Urinary bladder (tissue), 4 donors: Measurements from ENCODE around the gene CASP6. TPM values are rescaled to one million over a fixed set of nuclear protein-coding genes. Genes with fewer than 3 reads are reported as not detected.

Experiments
- DNase-seq: peaks from one replicate; pipeline ENCODE4 v3.0.0-alpha.2; 2015; ENCODE audit errors: extremely low spot score
- H3K27ac ChIP-seq: one replicate; pipeline ENCODE4 v1.5.1; 2013; ENCODE audit warnings: low read depth, mild to moderate bottlenecking, moderate library complexity
- H3K36me3 ChIP-seq: one replicate; pipeline ENCODE4 v1.6.1; 2013; ENCODE audit warnings: mild to moderate bottlenecking, moderate library complexity; ENCODE audit not compliant: insufficient read depth
- H3K4me1 ChIP-seq: one replicate; pipeline ENCODE4 v1.6.1; 2013; ENCODE audit warnings: mild to moderate bottlenecking, moderate library complexity; ENCODE audit not compliant: insufficient read depth
- H3K4me3 ChIP-seq: one replicate; pipeline ENCODE4 v1.5.1; 2013; ENCODE audit warnings: low read depth, low read length
- WGBS: extraction: QIAGEN DNeasy Blood & Tissue Kit; methylation state at CpG from one replicate; pipeline ENCODE4 v1.1.7; 2013; 5-methylcytosine and 5-hydroxymethylcytosine counted together
- polyA plus RNA-seq: library from polyadenylated mRNA; stranded (reverse); fragments of 200-250 nt; gene quantifications from one replicate; pipeline ENCODE4 v1.2.3, GENCODE V29; 2013
- small RNA-seq: library from RNA; depleted of rRNA; stranded (forward); fragments of <200 nt; gene quantifications from one replicate; pipeline ENCODE3, GENCODE V24; 2014
- total RNA-seq: library from RNA; depleted of rRNA; stranded (reverse); fragments of >200 nt; gene quantifications from one replicate; pipeline ENCODE4 v1.2.3, GENCODE V29; 2014
- donor health status: healthy with polysubstance abuse.
- donor health status: healthy.

Gene CASP6
- total and polyA plus RNA-seq, 2 donors: 16.1 to 21.4 TPM

DNA sequence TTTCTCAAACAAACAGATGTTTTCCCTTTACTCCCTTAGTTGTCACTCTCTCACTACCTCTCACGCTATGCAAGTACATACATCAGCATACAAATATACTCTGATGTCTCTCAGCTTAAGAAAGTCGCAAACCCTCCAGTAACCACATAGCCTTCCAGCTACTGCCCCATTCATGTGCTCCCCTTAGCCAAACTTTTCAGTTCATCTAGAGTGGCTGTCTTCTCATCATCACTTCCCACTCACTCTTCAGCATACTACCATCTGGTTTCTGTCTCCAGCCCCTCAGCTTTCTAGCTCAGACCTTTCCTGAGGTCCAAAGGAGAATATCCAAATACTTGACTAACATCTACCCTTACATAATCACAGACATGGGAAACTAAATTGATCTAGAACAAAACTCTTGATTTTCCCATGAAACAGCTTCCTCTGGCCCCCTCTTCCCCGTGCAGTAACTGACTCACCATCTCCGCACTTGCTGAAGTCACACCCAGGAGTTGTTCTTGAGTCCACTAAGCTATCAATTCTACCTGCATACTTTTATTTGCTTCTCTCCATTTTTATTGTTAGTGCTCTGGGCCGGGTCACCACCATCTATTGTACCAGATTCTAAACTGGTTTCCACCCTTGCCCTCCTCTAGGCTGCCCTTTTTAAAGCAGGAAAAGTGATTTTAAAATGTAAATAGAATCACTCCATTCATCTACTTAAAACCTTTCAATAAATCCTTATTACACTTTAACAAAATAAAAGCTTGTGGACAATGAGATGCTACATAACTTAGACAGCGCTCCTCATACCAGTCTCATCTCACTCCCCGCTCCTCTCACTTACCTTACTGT, 57.2 kb downstream of the CASP6 start:
- Histone ChIP-seq H3K36me3 (peaks cover 2% of the 10 kb centered on the region), H3K4me1 (no peaks in the 10 kb centered on the region), H3K27ac (no peak overlapping the region), H3K4me3 (no peak overlapping the region)
- no peak for DNase-seq
- WGBS: 81% methylated on average over 7 of the region's 7 CpGs

DNA sequence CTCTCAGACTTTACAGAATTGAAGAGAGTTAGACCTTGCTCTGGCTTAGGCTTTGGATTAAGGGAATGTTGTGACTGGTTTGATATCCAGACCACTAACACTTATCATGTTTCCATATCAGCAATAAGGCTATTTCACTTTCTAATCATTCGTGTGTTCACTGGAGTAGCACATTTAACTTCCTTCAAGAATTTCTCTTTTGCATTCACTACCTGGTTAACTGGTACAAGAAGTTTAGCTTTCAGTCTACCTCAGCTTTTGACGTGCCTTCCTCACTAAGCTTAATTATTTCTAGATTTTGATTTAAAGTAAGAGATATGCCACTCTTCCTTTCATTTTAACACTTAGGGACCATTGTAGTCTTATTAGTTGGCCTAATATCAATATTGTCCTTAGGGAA, 62.6 kb downstream of the CASP6 start:
- H3K4me3 ChIP-seq: no peak overlapping the region
- no peak overlapping the region for H3K27ac ChIP-seq
- no peaks in the 10 kb centered on the region for H3K4me1 ChIP-seq
- DNase-seq: no peak
- WGBS: 88% methylated on average over 2 of the region's 2 CpGs
- peaks cover 2% of the 10 kb centered on the region for H3K36me3 ChIP-seq

Small RNA genes within 50 kb of the gene (small RNA-seq; reads per million reads assigned to genes)
- gene HIGD1AP14: not detected

Other genes starting within 250 kb of the CASP6 start
- 13.5 TPM for gene MCUB, start 143.2 kb downstream of the CASP6 start, total RNA-seq
- gene MCUB, start 143.2 kb downstream of the CASP6 start, polyA plus RNA-seq: 15.2 TPM
- gene PLA2G12A, start 26.6 kb upstream of the CASP6 start, total RNA-seq: 26.6 TPM
- 22.7 TPM for gene PLA2G12A, start 26.6 kb upstream of the CASP6 start, polyA plus RNA-seq
- gene CFI, start 98.6 kb upstream of the CASP6 start, total RNA-seq: 52.0 TPM
- gene CFI, start 98.6 kb upstream of the CASP6 start, polyA plus RNA-seq: 24.8 TPM
- 6.5 TPM for gene GAR1, start 112.3 kb upstream of the CASP6 start, total RNA-seq
- gene GAR1, start 112.3 kb upstream of the CASP6 start, polyA plus RNA-seq: 17.2 TPM
- gene RRH, start 124.5 kb upstream of the CASP6 start, total RNA-seq: 0.16 TPM
- gene RRH, start 124.5 kb upstream of the CASP6 start, polyA plus RNA-seq: not detected
- gene LRIT3, start 144.7 kb upstream of the CASP6 start, total RNA-seq: 0.16 TPM
- 0.06 TPM for gene LRIT3, start 144.7 kb upstream of the CASP6 start, polyA plus RNA-seq
- gene EGF, start 209.4 kb upstream of the CASP6 start, total RNA-seq: 3.0 TPM
- 1.6 TPM for gene EGF, start 209.4 kb upstream of the CASP6 start, polyA plus RNA-seq